HG02763 (cell line): ENCODE results near the gene DNALI1.
A peak's percentile ranks its signal among the peaks of the same experiment; 100 is the strongest.
"Not testable (repeated sequence)": the region's sequence is repeated elsewhere in the genome, so short reads cannot be mapped to it uniquely, and the experiment has no call there.

ENCODE experiments used
- ATAC-seq: cut with Tn5 transposase; IDR thresholded peaks from one replicate; pipeline ENCODE4 v1.9.1; 2021; ENCODE audit warnings: mild to moderate bottlenecking, moderate library complexity; ENCODE audit not compliant: unreplicated experiment

DNALI1 gene

DNA sequence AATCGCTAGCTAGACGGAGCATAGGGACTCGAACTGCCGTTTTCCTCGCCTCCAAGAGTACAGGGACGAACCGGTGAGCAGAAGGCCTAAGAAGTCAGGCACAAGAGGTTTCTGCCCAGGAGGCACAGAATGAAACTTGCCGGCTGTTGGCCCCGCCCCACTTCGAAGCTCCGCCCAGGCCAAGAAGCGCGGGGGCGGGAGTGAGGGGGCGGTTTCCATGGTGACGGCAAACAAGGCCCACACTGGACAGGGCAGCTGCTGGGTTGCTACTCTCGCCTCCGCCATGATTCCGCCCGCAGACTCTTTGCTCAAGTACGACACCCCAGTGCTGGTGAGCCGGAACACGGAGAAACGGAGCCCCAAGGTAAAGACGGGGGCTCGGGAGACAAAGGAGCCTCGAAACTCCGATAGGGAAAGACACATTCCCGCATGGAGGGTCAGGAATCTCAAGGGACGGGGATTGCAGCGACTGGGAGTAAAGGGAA, at the start of gene DNALI1:
TSS of gene DNALI1 (plus strand) at position 229 of the 485 bp plus-strand sequence. CDS start at position 284, 55 bp downstream.
- no peak for ATAC-seq

DNA sequence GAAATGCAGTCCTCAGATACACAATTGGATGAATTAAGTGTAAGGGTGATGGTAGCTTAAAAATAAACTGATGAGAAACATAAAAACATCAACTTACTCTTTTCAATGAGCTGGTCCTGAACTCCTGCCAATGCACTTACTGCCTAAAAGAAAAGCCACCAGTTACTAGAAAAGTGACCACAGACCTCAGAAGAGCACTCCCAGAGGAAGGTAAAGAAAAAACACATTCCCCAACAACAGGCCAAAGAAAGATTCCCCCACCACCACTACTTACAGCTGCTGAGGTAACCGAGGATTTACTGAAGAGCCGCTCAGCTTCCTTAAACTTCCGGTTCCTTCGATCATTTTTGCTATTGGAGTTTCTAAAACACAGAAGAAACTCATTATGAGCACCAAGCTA, 47.6 kb upstream of the DNALI1 start:
- no peak for ATAC-seq

DNA sequence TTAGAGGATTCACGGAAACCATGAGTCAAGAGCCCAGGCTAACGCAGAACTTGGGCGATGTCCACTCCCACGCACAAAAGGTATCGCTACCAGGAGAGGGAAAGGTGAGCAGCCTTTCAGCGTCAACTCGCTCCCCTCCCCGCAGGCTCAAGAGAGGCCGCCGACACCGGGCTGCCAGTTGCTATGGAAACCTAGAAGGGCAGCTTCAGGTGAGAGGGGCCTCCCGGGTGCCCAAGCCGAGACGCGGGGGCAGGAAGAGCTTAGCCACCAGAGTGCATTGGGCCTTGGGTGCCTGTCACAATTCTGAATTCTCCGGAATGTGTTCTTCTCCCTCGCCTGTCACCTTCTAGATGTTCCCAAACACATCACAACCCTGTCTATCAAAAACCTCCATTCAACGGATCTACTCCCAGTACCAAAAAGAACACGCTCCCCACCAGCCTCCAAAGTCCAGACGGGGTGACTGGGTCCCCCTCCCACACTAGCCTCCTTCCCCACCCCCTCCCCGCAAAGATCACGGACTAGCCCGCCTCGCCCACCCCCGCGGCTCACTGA, 42.9 kb upstream of the DNALI1 start:
- ATAC-seq = peak; percentile 12

DNA sequence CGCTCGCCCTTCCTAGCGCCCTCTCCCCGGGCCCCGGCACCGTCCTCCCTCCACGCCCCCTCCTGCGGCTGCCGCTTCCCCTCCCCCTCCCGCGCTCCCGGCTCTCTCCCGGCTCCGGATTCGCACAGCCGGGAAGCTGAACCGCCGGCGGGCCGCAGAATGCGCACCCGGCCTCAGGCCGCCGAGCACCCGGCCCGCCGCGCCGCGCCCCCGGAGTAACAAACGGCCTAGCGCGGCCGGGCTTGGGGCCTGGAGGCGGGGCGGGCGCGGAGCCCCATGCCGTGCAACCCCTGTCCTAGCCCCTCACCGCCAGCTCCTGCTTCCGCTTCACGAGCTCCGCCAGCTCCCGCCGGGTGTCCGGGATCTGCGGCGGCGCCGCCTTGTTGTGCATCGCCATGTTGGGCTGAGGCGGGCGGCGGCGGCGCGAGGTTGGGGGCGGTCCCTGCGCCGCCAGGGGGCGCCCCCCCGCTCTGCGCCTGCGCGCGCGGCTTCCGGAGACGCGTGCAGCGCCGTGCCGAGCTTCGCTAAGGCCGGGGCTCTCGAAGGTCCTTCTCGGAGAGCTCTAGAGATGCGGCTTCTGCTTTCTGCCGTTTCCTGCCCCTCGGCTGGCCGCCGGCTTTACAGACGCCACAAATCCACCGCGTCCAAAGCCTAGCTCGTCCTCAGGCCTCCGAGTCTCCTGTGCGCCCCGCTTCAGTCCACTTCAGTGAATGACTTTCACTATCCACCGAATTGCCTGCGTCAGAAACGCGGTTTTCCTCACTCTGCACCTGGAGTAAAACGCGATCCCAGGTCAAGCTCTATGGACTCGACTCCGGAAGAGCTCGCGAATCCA, 42.2 kb upstream of the DNALI1 start, which contains the start of gene MEAF6:
TSS of gene MEAF6 (minus strand) at position 417 of the 835 bp plus-strand sequence. CDS start at position 397, 20 bp downstream.
- ATAC-seq = peak; percentile 93

DNA sequence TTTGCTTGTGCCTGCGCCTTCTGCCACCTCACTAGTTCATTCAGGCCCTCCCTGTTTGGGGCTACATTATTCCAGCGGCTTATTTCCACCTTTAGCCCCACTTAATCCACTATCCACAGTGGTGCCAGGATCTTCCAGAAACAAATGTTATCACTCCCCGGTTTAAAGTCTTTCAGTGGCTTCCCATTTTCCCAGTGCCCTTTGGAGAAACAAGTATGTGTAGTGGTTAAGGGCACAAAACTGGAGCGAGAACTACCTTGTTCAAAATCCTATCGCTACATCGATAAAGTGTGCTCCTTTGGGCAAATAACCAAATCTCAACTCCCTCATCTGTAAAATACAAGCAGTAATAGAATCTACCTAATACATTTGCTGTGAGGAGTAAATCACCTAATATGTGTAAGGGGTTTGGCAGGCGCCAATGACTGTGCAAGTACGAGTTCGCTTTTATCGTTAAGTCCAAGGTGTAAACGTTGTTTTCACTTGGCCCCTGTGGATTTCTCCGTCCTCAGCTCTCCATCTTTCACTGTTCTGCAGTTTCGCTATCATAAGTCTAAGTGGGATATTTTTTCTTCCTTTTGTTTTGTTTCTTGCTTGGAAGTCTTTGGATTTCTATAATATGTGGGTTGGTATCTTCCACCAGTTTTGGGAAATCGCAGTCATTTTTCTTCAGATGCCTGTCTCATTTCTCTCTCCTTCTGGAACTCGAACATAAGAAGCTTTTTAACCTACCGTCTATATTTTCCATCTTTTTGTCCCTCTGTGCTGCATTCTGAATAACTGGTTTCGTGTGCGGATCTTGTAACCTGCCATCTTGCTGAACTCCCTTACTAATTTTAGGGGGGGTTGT, 41.3 kb upstream of the DNALI1 start:
- ATAC-seq = no peak

DNA sequence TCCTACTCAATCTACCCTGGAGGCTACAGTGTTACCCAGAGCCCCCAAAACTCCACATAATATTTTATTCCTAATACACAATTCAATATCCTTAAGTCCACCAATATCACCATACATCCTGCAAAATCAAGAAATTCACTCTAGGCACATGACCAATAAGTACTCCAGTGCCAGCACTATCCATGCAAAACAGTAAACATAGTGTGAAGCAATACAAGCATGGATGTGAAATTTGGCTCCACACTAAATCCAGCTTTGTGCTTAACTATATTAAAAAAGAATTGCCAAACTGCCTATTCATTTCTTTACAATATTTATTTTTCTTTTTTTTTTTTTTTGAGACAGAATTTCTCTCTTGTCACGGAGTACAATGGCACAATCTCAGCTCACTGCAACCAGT, 39.2 kb upstream of the DNALI1 start:
- no peak for ATAC-seq

DNA sequence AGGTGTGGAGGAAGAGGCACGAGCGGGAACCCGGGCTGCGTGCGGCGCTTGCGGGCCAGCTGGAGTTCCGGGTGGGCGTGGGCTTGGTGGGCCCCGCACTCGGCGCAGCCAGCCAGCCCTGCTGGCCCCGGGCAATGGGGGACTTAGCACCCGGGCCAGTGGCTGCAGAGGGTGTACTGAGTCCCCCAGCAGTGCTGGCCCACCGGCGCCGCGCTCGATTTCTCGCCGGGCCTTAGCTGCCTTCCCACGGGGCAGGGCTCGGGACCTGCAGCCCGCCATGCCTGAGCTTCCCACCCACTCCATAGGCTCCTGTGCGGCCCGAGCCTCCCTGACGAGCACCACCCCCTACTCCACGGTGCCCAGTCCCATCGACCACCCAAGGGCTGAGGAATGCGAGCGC, 38.5 kb upstream of the DNALI1 start:
- not testable (repeated sequence) for ATAC-seq

DNA sequence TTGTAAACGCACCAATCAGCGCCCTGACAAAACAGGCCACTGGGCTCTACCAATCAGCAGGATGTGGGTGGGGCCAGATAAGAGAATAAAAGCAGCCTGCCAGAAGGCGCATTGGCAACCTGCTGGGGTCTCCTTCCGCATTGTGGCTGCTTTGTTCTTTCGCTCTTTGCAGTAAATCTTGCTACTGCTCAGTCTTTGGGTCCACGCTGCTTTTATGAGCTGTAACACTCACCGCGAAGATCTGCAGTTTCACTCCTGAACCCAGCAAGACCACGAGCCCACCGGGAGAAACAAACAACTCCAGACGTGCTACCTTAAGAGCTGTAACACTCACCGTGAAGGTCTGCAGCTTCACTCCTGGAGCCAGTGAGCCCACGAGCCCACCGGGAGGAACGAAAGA, 37.8 kb upstream of the DNALI1 start:
- ATAC-seq = not testable (repeated sequence)

DNA sequence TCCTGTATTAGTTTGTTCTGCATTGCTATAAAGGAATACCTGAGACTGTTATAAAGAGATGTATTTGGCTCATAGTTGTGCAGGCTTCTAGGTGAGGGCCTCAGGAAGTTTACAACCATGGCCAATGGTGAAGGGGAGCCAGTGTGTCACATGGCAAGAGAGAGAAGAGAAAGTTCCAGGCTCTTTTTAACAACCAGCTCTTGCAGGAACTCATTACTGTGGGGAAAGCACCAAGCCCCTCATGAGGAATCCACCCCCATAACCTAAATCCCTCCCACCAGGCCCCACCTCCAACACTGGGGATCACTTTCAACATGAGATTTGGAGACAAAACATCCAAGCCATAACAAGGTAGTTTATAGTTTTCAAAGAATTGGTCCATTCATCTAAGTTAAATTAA, 37.1 kb upstream of the DNALI1 start:
- no peak for ATAC-seq

DNA sequence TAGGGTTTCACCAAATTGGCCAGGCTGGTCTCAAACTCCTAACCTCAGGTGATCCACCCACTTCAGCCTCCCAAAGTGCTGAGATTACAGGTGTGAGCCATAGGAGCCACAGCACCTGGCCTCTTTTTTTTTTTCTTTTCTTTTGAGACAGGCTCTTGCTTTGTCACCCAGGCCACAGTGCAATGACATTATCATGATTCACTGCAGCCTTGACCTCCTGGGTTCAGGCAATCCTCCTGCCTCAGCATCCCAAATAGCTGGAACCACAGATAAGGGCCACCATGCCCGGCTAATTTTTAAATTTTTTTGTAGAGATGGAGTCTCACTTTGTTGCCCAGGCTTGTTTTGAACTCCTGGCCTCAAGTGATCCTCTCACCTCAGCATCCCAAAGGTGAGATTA, 26.9 kb upstream of the DNALI1 start:
- not testable (repeated sequence) for ATAC-seq

DNA sequence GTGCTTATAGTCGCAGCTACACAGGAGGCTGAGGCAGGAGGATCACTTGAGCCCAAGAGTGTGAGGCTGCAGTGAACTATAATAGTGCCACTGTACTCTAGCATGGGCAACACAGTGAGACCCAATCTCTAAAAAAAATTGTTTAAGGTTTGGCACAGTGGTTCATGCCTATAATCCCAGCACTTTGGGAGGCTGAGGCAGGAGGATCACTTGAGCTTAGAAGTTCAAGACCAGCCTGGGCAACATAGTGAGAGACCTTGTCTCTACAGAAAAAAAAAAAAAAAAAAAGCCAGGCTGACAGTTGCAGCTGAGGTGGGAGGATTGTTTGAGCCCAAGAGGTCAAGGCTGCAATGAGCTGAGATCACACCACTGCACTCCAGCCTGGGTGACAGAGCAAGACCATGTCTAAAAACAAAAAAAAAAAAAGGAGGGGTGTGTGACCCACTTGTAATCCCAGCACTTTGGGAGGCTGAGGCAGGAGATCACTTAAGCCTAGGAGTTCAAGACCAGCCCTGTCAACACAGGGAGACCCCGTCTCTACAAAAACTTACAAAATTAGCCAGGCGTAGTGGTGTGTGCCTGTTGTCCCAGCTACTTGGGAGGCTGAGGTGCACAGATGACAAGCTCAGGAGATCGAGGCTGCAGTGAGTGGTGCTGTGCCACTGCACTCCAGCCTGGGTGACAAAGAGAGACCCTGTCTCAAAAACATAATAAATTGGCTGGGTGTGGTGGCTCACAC, 24.2 kb upstream of the DNALI1 start:
- ATAC-seq = not testable (repeated sequence)

DNA sequence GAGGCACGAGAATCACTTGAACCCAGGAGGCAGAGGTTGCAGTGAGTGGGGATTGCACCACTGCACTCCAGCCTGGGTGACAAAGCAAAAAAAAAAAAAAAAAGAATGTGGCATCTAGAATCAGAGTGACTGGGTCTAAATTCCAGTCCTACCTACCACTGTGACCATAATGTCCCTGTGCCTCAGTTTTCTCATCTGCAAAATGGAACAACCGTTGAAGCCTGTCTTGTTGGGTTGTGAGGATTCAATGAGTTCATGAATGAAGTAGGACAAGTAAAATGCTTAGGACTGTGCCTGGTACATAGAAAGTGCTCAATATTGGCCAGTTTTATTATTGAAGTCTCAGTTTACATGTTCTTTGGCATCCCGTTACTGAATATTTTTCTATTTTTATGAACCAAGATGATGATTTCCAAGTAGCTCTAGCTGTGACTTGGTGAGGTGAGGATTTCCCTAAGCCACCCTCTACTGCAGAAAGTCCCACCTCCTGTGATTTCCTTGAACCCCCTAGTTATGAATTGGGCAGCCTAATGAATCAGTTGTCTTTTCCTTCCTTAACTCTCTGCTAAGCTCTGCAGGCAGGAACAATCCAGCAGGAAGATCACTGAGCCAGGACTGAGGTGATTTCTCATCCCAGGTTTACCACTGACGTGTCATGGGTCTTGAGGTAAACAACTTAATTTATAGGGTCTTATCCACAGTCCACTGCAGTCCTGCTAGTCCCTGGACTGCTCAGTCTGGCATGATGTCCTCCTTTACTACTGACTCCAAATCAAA, 23.2 kb upstream of the DNALI1 start:
- no peak for ATAC-seq

DNA sequence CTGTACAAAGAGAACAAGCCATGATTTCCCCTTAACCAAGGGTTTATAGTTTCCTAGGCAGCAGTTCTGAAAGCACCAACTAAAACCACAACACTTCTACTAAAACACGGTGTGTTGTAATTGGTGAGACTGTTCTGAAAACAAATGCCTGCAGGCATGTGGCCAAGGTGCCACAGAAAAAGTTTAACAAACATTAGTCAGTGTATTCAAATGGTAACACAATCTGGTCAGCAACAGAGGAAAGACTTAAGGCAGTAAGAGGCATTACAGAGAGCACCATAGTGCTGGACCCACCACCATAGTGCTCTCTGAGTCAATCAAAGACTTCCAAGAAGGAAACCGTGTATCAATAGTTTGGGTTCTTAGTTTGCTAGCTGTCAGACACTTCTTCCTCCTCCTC, 19.4 kb upstream of the DNALI1 start:
- no peak for ATAC-seq

DNA sequence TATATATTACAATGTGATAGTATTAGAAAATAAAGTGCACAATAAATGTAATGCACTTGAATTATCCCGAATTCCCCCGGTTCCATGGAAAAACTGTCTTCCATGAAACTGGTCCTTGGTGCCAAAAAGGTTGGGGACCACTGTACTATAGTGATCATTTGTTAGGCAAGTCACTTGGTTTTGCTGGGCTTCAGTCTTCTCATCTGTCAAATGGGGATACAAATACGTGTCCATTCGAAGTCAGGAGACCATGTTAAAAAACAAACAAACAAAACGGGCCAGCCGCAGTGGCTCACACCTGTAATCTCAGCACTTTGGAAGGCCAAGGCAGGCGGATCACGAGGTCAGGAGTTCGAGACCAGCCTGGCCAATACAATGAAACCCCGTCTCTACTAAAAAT, 17.6 kb upstream of the DNALI1 start:
- not testable (repeated sequence) for ATAC-seq

DNA sequence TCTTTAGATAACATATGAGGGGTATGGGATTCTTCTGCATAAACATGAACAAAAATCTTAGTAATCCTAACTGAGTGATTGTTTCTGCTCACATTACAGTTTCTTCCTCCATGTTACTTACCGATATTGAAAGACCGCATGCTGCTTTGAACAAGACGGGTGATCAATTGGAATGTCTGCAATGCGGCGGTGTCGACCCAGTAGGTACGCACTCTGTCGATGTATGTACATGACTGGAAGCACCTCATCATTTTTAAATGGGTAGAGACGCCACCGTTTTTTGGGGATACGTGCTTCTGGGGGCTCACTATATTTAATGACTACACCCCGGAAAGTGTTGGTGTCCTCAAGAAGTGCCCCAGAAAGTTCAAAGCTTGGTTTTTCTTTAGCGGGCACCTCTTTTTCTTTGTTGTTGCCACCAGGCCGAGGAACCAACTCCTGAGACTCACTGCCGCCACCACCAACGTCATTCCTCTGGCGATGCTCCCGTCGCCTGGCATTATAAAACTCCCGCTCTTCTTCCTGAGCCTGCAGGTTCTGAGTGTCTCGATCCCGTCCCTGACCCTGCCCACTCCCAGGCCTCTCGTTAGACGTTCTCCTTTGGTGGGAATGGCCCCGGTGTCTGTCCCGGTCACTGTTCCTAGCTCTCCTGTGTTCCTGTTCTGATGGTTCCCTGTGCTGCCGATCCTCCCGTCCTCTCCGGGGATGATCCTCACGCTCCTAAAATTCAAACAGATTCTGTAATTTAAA, 16.5 kb upstream of the DNALI1 start:
- no peak for ATAC-seq

DNA sequence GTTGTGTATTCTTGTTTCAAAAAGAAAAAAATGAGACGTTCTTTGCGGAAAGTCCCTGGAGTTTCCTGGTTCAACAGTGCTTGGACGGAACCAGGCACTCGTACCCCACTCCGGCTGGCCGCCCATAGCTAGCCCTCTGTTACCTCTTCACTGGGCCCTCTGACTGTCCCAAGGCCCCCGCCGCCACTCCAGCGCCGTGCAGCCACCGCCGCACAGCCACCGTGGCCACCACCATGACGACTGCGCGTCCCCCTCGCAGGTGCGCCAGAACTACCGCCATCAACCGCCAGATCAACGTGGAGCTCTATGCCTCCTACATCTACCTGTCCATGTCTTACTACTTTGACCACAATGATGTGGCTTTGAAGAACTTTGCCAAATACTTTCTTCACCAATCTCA, 12.2 kb upstream of the DNALI1 start:
- no peak for ATAC-seq

DNA sequence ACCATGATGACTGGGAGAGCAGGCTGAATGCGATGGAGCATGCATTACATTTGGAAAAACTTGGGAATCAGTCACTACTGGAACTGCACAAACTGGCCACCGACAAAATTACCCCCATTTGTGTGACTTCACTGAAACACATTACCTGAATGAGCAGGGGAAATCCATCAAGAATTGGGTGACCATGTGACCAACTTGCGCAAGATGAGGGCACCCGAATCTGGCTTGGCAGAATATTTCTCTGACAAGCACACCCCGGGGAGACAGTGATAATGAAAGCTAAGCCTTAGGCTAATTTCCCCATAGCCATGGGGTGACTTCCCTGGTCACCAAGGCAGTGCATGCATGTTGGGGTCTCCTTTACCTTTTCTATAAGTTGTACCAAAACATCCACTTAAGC, 11.7 kb upstream of the DNALI1 start:
- no peak for ATAC-seq

DNA sequence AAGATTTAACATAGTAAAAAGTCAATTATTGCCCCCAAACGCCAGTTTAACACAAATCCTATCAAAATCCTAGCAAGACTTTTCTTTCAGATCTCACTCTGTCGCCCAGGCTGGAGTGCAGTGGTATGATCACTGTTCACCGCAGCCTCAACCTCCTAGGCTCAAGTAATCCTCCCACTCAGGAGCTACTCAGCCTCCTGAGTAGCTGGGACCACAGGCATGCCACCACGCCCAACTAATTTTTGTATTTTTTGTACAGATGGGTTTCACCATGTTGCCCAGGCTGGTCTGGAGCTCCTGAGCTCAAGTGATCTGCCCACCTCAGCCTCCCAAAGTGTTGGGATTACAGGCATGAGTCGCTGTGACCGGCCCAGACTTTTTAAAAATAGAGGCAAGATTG, 7.4 kb upstream of the DNALI1 start:
- ATAC-seq = no peak

DNA sequence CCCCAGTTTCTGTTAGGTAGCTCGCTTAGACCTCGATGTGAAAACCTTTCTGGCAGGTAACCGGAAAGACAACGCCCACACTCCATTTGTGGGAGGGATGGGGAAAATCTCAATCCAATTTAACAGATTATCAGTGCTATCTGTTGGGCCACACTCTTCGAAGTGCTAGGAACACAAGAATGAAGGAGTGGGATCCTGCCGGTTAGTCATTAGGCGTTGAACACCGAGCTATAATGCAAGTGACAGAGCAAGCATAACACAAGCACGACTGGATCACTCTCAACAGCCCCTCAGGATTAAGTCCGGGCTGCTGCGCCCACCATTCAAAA, 3.2 kb upstream of the DNALI1 start:
- no peak for ATAC-seq
